Endothelial cell of umbilical vein (primary cell): ENCODE data around the gene SLC38A10. TPM values are rescaled to one million over a fixed set of nuclear protein-coding genes. Genes with fewer than 3 reads are reported as not detected.

ENCODE experiments used
- BruUV-seq: library from RNA; stranded (reverse); fragments of 400-500 nt; replicated peaks from 2 replicates; lab custom pipeline; 2021; lab: Mats Ljungman, UMichigan
- CTCF ChIA-PET: fragments of 300-600, 350-600 bp; sonication (Branson Sonifier 250); formaldehyde crosslinking; loops from one replicate; lab custom pipeline; 2021; ENCODE audit warnings: antibody characterized with exemption, inconsistent platforms; lab: Charles Lee
- POLR2A ChIA-PET: fragments of 300-600, 350-600 bp; sonication (Branson Sonifier 250); formaldehyde crosslinking; loops from one replicate; lab custom pipeline; 2021; ENCODE audit warnings: antibody characterized with exemption, inconsistent platforms; lab: Charles Lee
- DNase-seq: peaks from one replicate; pipeline ENCODE4 v3.0.0-alpha.2; 2011; ENCODE audit warnings: low read depth, low spot score
- FAIRE-seq: peaks from 2 replicates; lab custom pipeline; 2011; peaks lifted over from hg19 to GRCh38; lab: Jason Lieb, UNC
- H2AFZ ChIP-seq: 2 replicates; pipeline ENCODE4 v1.6.0; 2012; ENCODE audit warnings: low read depth, low read length, control low read depth, inconsistent platforms
- H3K27ac ChIP-seq: 2 replicates; pipeline ENCODE4 v1.5.1; 2011; ENCODE audit warnings: low read depth, mild to moderate bottlenecking, control low read depth, low read length, moderate library complexity; ENCODE audit not compliant: insufficient read depth
- H3K27me3 ChIP-seq, 2 experiments: 2 replicates each; pipeline versions ENCODE4 v1.6.0 to v1.6.1; 2011; ENCODE audit warnings: low read length in 2 of 2, mixed read lengths in 1 of 2; ENCODE audit not compliant: control insufficient read depth in 2 of 2, insufficient read depth in 2 of 2
- H3K36me3 ChIP-seq, 2 experiments: 2 replicates in 1 of 2; 3 replicates in 1 of 2; pipeline ENCODE4 v1.5.1; 2011; ENCODE audit warnings: low read length in 2 of 2, mild to moderate bottlenecking in 1 of 2, moderate library complexity in 1 of 2; ENCODE audit not compliant: control insufficient read depth in 2 of 2, insufficient read depth in 2 of 2; ENCODE audit errors: extremely low read depth in 1 of 2
- H3K4me1 ChIP-seq: 3 replicates; pipeline ENCODE4 v1.5.1; 2011; ENCODE audit warnings: mild to moderate bottlenecking, low read length; ENCODE audit not compliant: control insufficient read depth, insufficient read depth; ENCODE audit errors: extremely low read depth
- H3K4me2 ChIP-seq: 2 replicates; pipeline ENCODE4 v1.6.1; 2011; ENCODE audit warnings: low read length, control low read depth, mixed read lengths; ENCODE audit not compliant: insufficient read depth
- H3K4me3 ChIP-seq, 3 experiments: fragments of 200-600 bp in 1 of 3; sonication (generic), shearing (Covaris generic) in 1 of 3; replicated peaks in 1 of 3; 2 replicates each; pipeline ENCODE4 v1.5.1; 2011 to 2016; ENCODE audit warnings: control low read depth in 3 of 3, low read length in 3 of 3, mild to moderate bottlenecking in 2 of 3, inconsistent platforms in 1 of 3, low read depth in 1 of 3, moderate library complexity in 1 of 3; ENCODE audit not compliant: insufficient read depth in 1 of 3
- H3K79me2 ChIP-seq: 2 replicates; pipeline ENCODE4 v1.6.0; 2012; ENCODE audit warnings: low read length, inconsistent platforms; ENCODE audit not compliant: control insufficient read depth, insufficient read depth
- H3K9ac ChIP-seq: replicated peaks from 2 replicates; pipeline ENCODE3; 2011; ENCODE audit warnings: low read length, control low read depth; ENCODE audit not compliant: insufficient read depth; ENCODE audit errors: extremely low read depth
- H3K9me1 ChIP-seq: replicated peaks from 3 replicates; pipeline ENCODE4 v1.6.0; 2011; ENCODE audit warnings: mild to moderate bottlenecking, low read length; ENCODE audit not compliant: control insufficient read depth, insufficient read depth; ENCODE audit errors: extremely low read depth
- H3K9me3 ChIP-seq: replicated peaks from 2 replicates; pipeline ENCODE4 v1.5.1; 2012; ENCODE audit warnings: low read length, inconsistent platforms; ENCODE audit not compliant: control insufficient read depth, insufficient read depth
- H4K20me1 ChIP-seq: replicated peaks from 2 replicates; pipeline ENCODE3; 2011; ENCODE audit warnings: mild to moderate bottlenecking, low read length; ENCODE audit not compliant: control insufficient read depth, insufficient read depth; ENCODE audit errors: extremely low read depth
- CTCF ChIP-seq, 2 donors: IDR thresholded peaks; 1 replicate in 1 of 2; 2 replicates in 1 of 2; pipeline ENCODE4 v1.5.1; 2011; ENCODE audit warnings: low read length in 2 of 2, mild to moderate bottlenecking in 2 of 2, moderate library complexity in 2 of 2, control low read depth in 1 of 2, inconsistent platforms in 1 of 2, low read depth in 1 of 2; ENCODE audit not compliant: insufficient read depth in 1 of 2; ENCODE audit errors: extremely low read depth in 1 of 2
- EZH2 ChIP-seq: IDR thresholded peaks from 2 replicates; pipeline ENCODE4 v1.6.1; 2012; ENCODE audit warnings: borderline replicate concordance, low read depth, mild to moderate bottlenecking, moderate library complexity, low read length, inconsistent platforms; ENCODE audit not compliant: severe bottlenecking
- FOS ChIP-seq: IDR thresholded peaks from 2 replicates; pipeline ENCODE4 v1.6.1; 2011; ENCODE audit warnings: mild to moderate bottlenecking, low read length, moderate library complexity, borderline replicate concordance; ENCODE audit not compliant: insufficient read depth
- GATA2 ChIP-seq: IDR thresholded peaks from 2 replicates; pipeline ENCODE4 v1.7.0; 2011; ENCODE audit warnings: low read depth, mild to moderate bottlenecking, moderate library complexity, mixed read lengths, low read length; ENCODE audit not compliant: insufficient read length, insufficient read depth
- JUN ChIP-seq: IDR thresholded peaks from 2 replicates; pipeline ENCODE4 v1.6.1; 2011; ENCODE audit warnings: borderline replicate concordance, low read depth; ENCODE audit not compliant: insufficient read length, insufficient read depth
- MYC ChIP-seq: IDR thresholded peaks from one replicate; pipeline ENCODE4 v1.6.1; 2011; ENCODE audit warnings: mild to moderate bottlenecking, low read depth, low read length
- POLR2A ChIP-seq: IDR thresholded peaks from 2 replicates; pipeline ENCODE4 v1.6.1; 2012; ENCODE audit warnings: low read depth, mild to moderate bottlenecking, control low read depth, low read length
- POLR2AphosphoS5 ChIP-seq: IDR thresholded peaks from 2 replicates; pipeline ENCODE4 v1.6.1; 2012; ENCODE audit warnings: low read depth, mild to moderate bottlenecking, control low read depth, low read length, moderate library complexity; ENCODE audit not compliant: insufficient read depth
- dilution Hi-C: fragments of 300-500 bp; cut with MboI; formaldehyde crosslinking; loops from one replicate; pipeline ENCODE4 v1.15.0; 2019; ENCODE audit warnings: low sequenced_read_pairs; ENCODE audit not compliant: extremely low pct_ligation_motif_present
- intact Hi-C: fragments of 100-400 bp; cut with micrococcal nuclease; formaldehyde crosslinking; loops from one replicate; pipeline ENCODE4 v1.10.0; 2022
- polyA plus RNA-seq, 4 experiments: library from polyadenylated mRNA; depleted of rRNA in 3 of 4; stranded (reverse) in 3 of 4; unstranded in 1 of 4; fragments of >200 nt; gene quantifications; 2 replicates each; pipeline versions ENCODE4 v1.2.1 to v1.2.3, GENCODE V29; 2011 to 2012; ENCODE audit warnings: missing spikeins in 1 of 4
- total RNA-seq: library from RNA; stranded (reverse); gene quantifications from 2 replicates; pipeline ENCODE4 v1.2.3, GENCODE V29; 2021
- TF ChIP-seq, protein P1 (sequence below): IDR thresholded peaks from 2 replicates; pipeline ENCODE4 v1.6.1; 2011; ENCODE audit not compliant: insufficient read depth, insufficient read length

Gene SLC38A10
- total and polyA plus RNA-seq, 2 donors (not counting 3 experiments of a cell fraction or from before 2014, with no cell fraction given), result 72.7 to 113 TPM

- intact Hi-C loops, result no loop called here
- no peaks in the 10 kb centered on the region for H3K9me1 ChIP-seq
- CTCF ChIA-PET, result interaction anchor here (1.1 kb wide), 1 partner anchor 49 kb away, joined by 4 read pairs; no protein-coding TSS in a partner anchor
- H3K9me3 ChIP-seq, result no peaks in the 10 kb centered on the region
- TF ChIP-seq FOS (no peak), CTCF (IDR thresholded peaks at IDR 0.05; ENCODE audit: extremely low read depth in 1 of 2, insufficient read depth in 1 of 2, low read depth in 1 of 2, low read length in 2 of 2) (no peak), POLR2AphosphoS5 (no peak), EZH2 (no peak), JUN (no peak)
- dilution Hi-C loops, result no loop called here
- no peak overlapping the region for H3K4me3 ChIP-seq
- H3K27ac ChIP-seq, result no peak overlapping the region
- no peak for DNase-seq
- H3K9ac ChIP-seq, result no peak overlapping the region
- H3K4me2 ChIP-seq, result no peak overlapping the region
- H3K27me3 ChIP-seq, result no peaks in the 10 kb centered on the region
- no peaks in the 10 kb centered on the region for H4K20me1 ChIP-seq
- POLR2A ChIA-PET, result no interaction called here
- no peak overlapping the region for H2AFZ ChIP-seq
- peaks cover 6% of the 10 kb centered on the region for H3K4me1 ChIP-seq
- no peak for FAIRE-seq
- no TSS peak for BruUV-seq
- no peaks in the 10 kb centered on the region for H3K79me2 ChIP-seq
- H3K36me3 ChIP-seq, result peaks cover 0 to 4% of the 10 kb centered on the region in 2 experiments
These were observed 88.5 kb downstream of the SLC38A10 start for GRCh38 chr17:81206657-81207056.

- H3K4me3 ChIP-seq, result no peak overlapping the region
- POLR2A ChIA-PET, result no interaction called here
- no peak for DNase-seq
- H3K27ac ChIP-seq, result no peak overlapping the region
- TF ChIP-seq CTCF (IDR thresholded peaks at IDR 0.05; ENCODE audit: extremely low read depth in 1 of 2, insufficient read depth in 1 of 2, low read depth in 1 of 2, low read length in 2 of 2) (no peak), GATA2 (no peak), JUN (no peak), POLR2A (no peak), EZH2 (no peak), FOS (no peak), POLR2AphosphoS5 (no peak), MYC (no peak)
- TF ChIP-seq, protein P1, sequence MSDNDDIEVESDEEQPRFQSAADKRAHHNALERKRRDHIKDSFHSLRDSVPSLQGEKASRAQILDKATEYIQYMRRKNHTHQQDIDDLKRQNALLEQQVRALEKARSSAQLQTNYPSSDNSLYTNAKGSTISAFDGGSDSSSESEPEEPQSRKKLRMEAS, result no peak
- BruUV-seq, result no TSS peak
- no peak overlapping the region for H3K4me2 ChIP-seq
- no peak for FAIRE-seq
- no peaks in the 10 kb centered on the region for H3K9me1 ChIP-seq
- H3K9ac ChIP-seq, result no peak overlapping the region
- dilution Hi-C loops, result no loop called here
- no peaks in the 10 kb centered on the region for H4K20me1 ChIP-seq
- H3K4me1 ChIP-seq, result peaks cover 6% of the 10 kb centered on the region
- H3K27me3 ChIP-seq, result no peaks in the 10 kb centered on the region
- CTCF ChIA-PET, result no interaction called here
- H3K36me3 ChIP-seq, result peaks cover 0 to 4% of the 10 kb centered on the region in 2 experiments
- H3K79me2 ChIP-seq, result no peaks in the 10 kb centered on the region
- no peak overlapping the region for H2AFZ ChIP-seq
- no peaks in the 10 kb centered on the region for H3K9me3 ChIP-seq
- intact Hi-C loops, result no loop called here
These were observed 88.9 kb downstream of the SLC38A10 start for GRCh38 chr17:81206166-81206565.
